ENCODE measurements around the gene PKN3. TPM values are rescaled to one million over a fixed set of nuclear protein-coding genes. Genes with fewer than 3 reads are reported as not detected.
A peak's percentile ranks its signal among the peaks of the same experiment; 100 is the strongest.
"Not testable (repeated sequence)": the region's sequence is repeated elsewhere in the genome, so short reads cannot be mapped to it uniquely, and the experiment has no call there.

Gene PKN3
- polyA plus RNA-seq (ENCODE audit: low read depth in 6 of 6): under 1 TPM in 5 of 6 donors, not detected in 1; 0.12 to 0.92 (median 0.50) TPM

- Mint-ChIP-seq H3K36me3 (no peaks in the 10 kb centered on the region), H3K9me3 (no peaks in the 10 kb centered on the region), H3K4me3 (peak within 1 kb of the TSS; percentile 81 to 94 (median 90)), H3K27ac (peak within 1 kb of the TSS in 4 of 6 donors; percentile 33 to 72 (median 54)), H3K27me3 (no peaks in the 10 kb centered on the region), H3K4me1 (peaks cover 16% of the 10 kb centered on the region in 3 donors)
- DNase-seq: peak; percentile 81
- peak; percentile 90 to 92 for ATAC-seq (ENCODE audit: low read depth in 2 of 2)
Observed at GRCh38 chr9:128702445-128702948, at the start of gene PKN3. PKN3 (plus strand) TSS chr9:128702503; CDS start chr9:128702916, 413 bp downstream.

- H3K4me1 Mint-ChIP-seq: peaks cover 7 to 22% (median 16%) of the 10 kb centered on the region in 3 donors
- H3K36me3 Mint-ChIP-seq: no peaks in the 10 kb centered on the region
- no peaks in the 10 kb centered on the region for H3K27me3 Mint-ChIP-seq
- H3K27ac Mint-ChIP-seq: peak overlapping the region in 3 of 6 donors; percentile 15 to 61 (median 57)
- no peak for DNase-seq
- H3K4me3 Mint-ChIP-seq: peak overlapping the region in 4 of 8 donors; percentile 59 to 93 (median 68)
- no peaks in the 10 kb centered on the region for H3K9me3 Mint-ChIP-seq
- ATAC-seq (ENCODE audit: low read depth in 2 of 2): no peak
Observed at GRCh38 chr9:128653908-128654307, 48.4 kb upstream of the PKN3 start.

GRCh38 chr9:128654481-128654880, 47.8 kb upstream of the PKN3 start:
- Mint-ChIP-seq H3K27ac (peak overlapping the region in 5 of 6 donors; percentile 15 to 87 (median 61)), H3K4me3 (peak overlapping the region in 6 of 8 donors; percentile 59 to 93 (median 68)), H3K4me1 (peaks cover 7 to 22% (median 16%) of the 10 kb centered on the region in 3 donors), H3K36me3 (no peaks in the 10 kb centered on the region), H3K27me3 (no peaks in the 10 kb centered on the region), H3K9me3 (no peaks in the 10 kb centered on the region)
- ATAC-seq (ENCODE audit: low read depth in 2 of 2) (no peak), DNase-seq (no peak)

GRCh38 chr9:128656416-128657343, 45.6 kb upstream of the PKN3 start, which contains the start of gene DYNC2I2:
DYNC2I2 (minus strand) TSS chr9:128656847; CDS start chr9:128656726, 121 bp downstream.
- Mint-ChIP-seq H3K9me3 (no peaks in the 10 kb centered on the region), H3K27ac (peak within 1 kb of the TSS; percentile 76 to 97 (median 94)), H3K4me1 (peaks cover 7 to 22% (median 8%) of the 10 kb centered on the region in 3 donors), H3K4me3 (peak within 1 kb of the TSS; percentile 83 to 97 (median 91)), H3K36me3 (no peaks in the 10 kb centered on the region), H3K27me3 (no peaks in the 10 kb centered on the region)
- DNase-seq (peak; percentile 65), ATAC-seq (ENCODE audit: low read depth in 2 of 2) (peak; percentile 68 to 76)

GRCh38 chr9:128657344-128657704, 45.0 kb upstream of the PKN3 start:
- H3K27ac Mint-ChIP-seq: peak overlapping the region; percentile 76 to 97 (median 94)
- peak overlapping the region; percentile 83 to 97 (median 91) for H3K4me3 Mint-ChIP-seq
- H3K27me3 Mint-ChIP-seq: no peaks in the 10 kb centered on the region
- DNase-seq: no peak
- H3K36me3 Mint-ChIP-seq: no peaks in the 10 kb centered on the region
- ATAC-seq (ENCODE audit: low read depth in 2 of 2): no peak
- no peaks in the 10 kb centered on the region for H3K9me3 Mint-ChIP-seq
- H3K4me1 Mint-ChIP-seq: peaks cover 7 to 22% (median 8%) of the 10 kb centered on the region in 3 donors

- H3K27me3 Mint-ChIP-seq: no peaks in the 10 kb centered on the region
- DNase-seq: no peak
- H3K4me3 Mint-ChIP-seq: peak overlapping the region in 6 of 8 donors; percentile 8 to 95 (median 90)
- H3K36me3 Mint-ChIP-seq: no peaks in the 10 kb centered on the region
- H3K27ac Mint-ChIP-seq: no peak overlapping the region
- ATAC-seq (ENCODE audit: low read depth in 2 of 2): no peak
- peaks cover 7 to 24% (median 8%) of the 10 kb centered on the region in 3 donors for H3K4me1 Mint-ChIP-seq
- no peaks in the 10 kb centered on the region for H3K9me3 Mint-ChIP-seq
Observed at GRCh38 chr9:128657796-128658195, 44.5 kb upstream of the PKN3 start.

GRCh38 chr9:128666481-128666941, 35.8 kb upstream of the PKN3 start:
- DNase-seq; H3K27me3 Mint-ChIP-seq; H3K36me3 Mint-ChIP-seq; H3K9me3 Mint-ChIP-seq; H3K27ac Mint-ChIP-seq; H3K4me3 Mint-ChIP-seq; ATAC-seq (ENCODE audit: low read depth in 2 of 2): not testable (repeated sequence)
- peaks cover 0 to 17% (median 5%) of the 10 kb centered on the region in 3 donors for H3K4me1 Mint-ChIP-seq

- H3K9me3 Mint-ChIP-seq: no peaks in the 10 kb centered on the region
- H3K4me1 Mint-ChIP-seq: peaks cover 0 to 12% (median 5%) of the 10 kb centered on the region in 3 donors
- H3K27ac Mint-ChIP-seq: peak overlapping the region in 2 of 6 donors; percentile 15 to 72
- no peaks in the 10 kb centered on the region for H3K36me3 Mint-ChIP-seq
- no peak overlapping the region for H3K4me3 Mint-ChIP-seq
- ATAC-seq (ENCODE audit: low read depth in 2 of 2) (no peak), DNase-seq (no peak)
- H3K27me3 Mint-ChIP-seq: no peaks in the 10 kb centered on the region
Observed at GRCh38 chr9:128669786-128670185, 32.5 kb upstream of the PKN3 start.

GRCh38 chr9:128675382-128675781, 26.9 kb upstream of the PKN3 start:
- no peak for DNase-seq
- H3K9me3 Mint-ChIP-seq: no peaks in the 10 kb centered on the region
- peak overlapping the region in 1 of 6 donors; percentile 65 for H3K27ac Mint-ChIP-seq
- no peak overlapping the region for H3K4me3 Mint-ChIP-seq
- H3K4me1 Mint-ChIP-seq: peaks cover 0 to 13% (median 3%) of the 10 kb centered on the region in 3 donors
- no peaks in the 10 kb centered on the region for H3K27me3 Mint-ChIP-seq
- ATAC-seq (ENCODE audit: low read depth in 2 of 2): no peak
- H3K36me3 Mint-ChIP-seq: no peaks in the 10 kb centered on the region

- peak overlapping the region in 1 of 6 donors; percentile 87 for H3K27ac Mint-ChIP-seq
- no peaks in the 10 kb centered on the region for H3K9me3 Mint-ChIP-seq
- no peak for ATAC-seq (ENCODE audit: low read depth in 2 of 2)
Observed at GRCh38 chr9:128677794-128678193, 24.5 kb upstream of the PKN3 start.

GRCh38 chr9:128683340-128684064, 18.8 kb upstream of the PKN3 start:
- H3K9me3 Mint-ChIP-seq: no peaks in the 10 kb centered on the region
- H3K4me1 Mint-ChIP-seq: peaks cover 38 to 77% (median 41%) of the 10 kb centered on the region in 3 donors
- H3K4me3 Mint-ChIP-seq: peak overlapping the region; percentile 93 to 100 (median 99)
- peaks cover 4 to 5% of the 10 kb centered on the region in 2 donors for H3K36me3 Mint-ChIP-seq
- peak; percentile 72 for DNase-seq
- ATAC-seq (ENCODE audit: low read depth in 2 of 2): peak; percentile 70 to 76
- H3K27me3 Mint-ChIP-seq: no peaks in the 10 kb centered on the region
- peak overlapping the region; percentile 98 to 100 (median 99) for H3K27ac Mint-ChIP-seq

More at GRCh38 chr9:128677794-128678193, 24.5 kb upstream of the PKN3 start:
- H3K4me3 Mint-ChIP-seq: no peak overlapping the region
- no peaks in the 10 kb centered on the region for H3K27me3 Mint-ChIP-seq
- DNase-seq: no peak
- H3K36me3 Mint-ChIP-seq: peaks cover 0 to 4% of the 10 kb centered on the region in 2 donors
- H3K4me1 Mint-ChIP-seq: peaks cover 0 to 25% (median 5%) of the 10 kb centered on the region in 3 donors

- ATAC-seq (ENCODE audit: low read depth in 2 of 2) (peak in 1 of 2 donors; percentile 0), DNase-seq (no peak)
- H3K27ac Mint-ChIP-seq: peak overlapping the region; percentile 96 to 100 (median 99)
- H3K4me3 Mint-ChIP-seq: peak overlapping the region; percentile 93 to 100 (median 99)
- no peaks in the 10 kb centered on the region for H3K9me3 Mint-ChIP-seq
- peaks cover 4 to 5% of the 10 kb centered on the region in 2 donors for H3K36me3 Mint-ChIP-seq
- H3K27me3 Mint-ChIP-seq: no peaks in the 10 kb centered on the region
- H3K4me1 Mint-ChIP-seq: peaks cover 38 to 78% (median 42%) of the 10 kb centered on the region in 3 donors
Observed at GRCh38 chr9:128684065-128684324, 18.3 kb upstream of the PKN3 start.

Data from naive B cell (primary cell).